Breast epithelium (tissue), 4 donors: ENCODE measurements around the gene THBS2. TPM values are rescaled to one million over a fixed set of nuclear protein-coding genes. Genes with fewer than 3 reads are reported as not detected.

ENCODE experiments used
- DNase-seq, 2 donors: peaks; one replicate each; pipeline ENCODE4 v3.0.0-alpha.2; 2019; ENCODE audit warnings: low spot score in 2 of 2
- H3K27ac ChIP-seq, 2 donors: fragments of 200-600 bp; sonication (generic) in 1 of 2; one replicate each; pipeline ENCODE4 v1.5.1; 2016 to 2019; ENCODE audit warnings: mild to moderate bottlenecking in 1 of 2
- H3K27me3 ChIP-seq, 2 donors: fragments of 200-600 bp; sonication (generic) in 1 of 2; one replicate each; pipeline versions ENCODE4 v1.5.1 to v1.6.0; 2017 to 2019; ENCODE audit warnings: control low read depth in 1 of 2, mild to moderate bottlenecking in 1 of 2
- H3K36me3 ChIP-seq: fragments of 200-600 bp; one replicate; pipeline ENCODE4 v1.5.1; 2019
- H3K4me1 ChIP-seq, 2 donors: fragments of 200-600 bp; sonication (generic); one replicate each; pipeline ENCODE4 v1.5.1; 2016 to 2019; ENCODE audit warnings: control low read depth in 1 of 2
- H3K4me3 ChIP-seq, 3 donors: fragments of 200-600 bp; sonication (generic); 1 replicate in 2 of 3; 2 replicates in 1 of 3; pipeline ENCODE4 v1.5.1; 2016 to 2019; ENCODE audit warnings: mild to moderate bottlenecking in 3 of 3, moderate library complexity in 2 of 3
- H3K9me3 ChIP-seq, 2 donors: fragments of 200-600 bp; sonication (generic) in 1 of 2; one replicate each; pipeline ENCODE4 v1.5.1; 2016 to 2019; ENCODE audit warnings: control low read depth in 1 of 2
- CTCF ChIP-seq, 3 donors: fragments of 450-650 bp; IDR thresholded peaks; one replicate each; pipeline ENCODE4 v1.5.1; 2016 to 2017; ENCODE audit warnings: antibody characterized with exemption in 3 of 3, mild to moderate bottlenecking in 3 of 3, moderate library complexity in 3 of 3
- POLR2A ChIP-seq: fragments of 450-650 bp; IDR thresholded peaks from one replicate; pipeline ENCODE4 v1.6.1; 2016; ENCODE audit warnings: antibody characterized with exemption, mild to moderate bottlenecking, moderate library complexity
- POLR2AphosphoS5 ChIP-seq, 3 donors: sonication (generic); formaldehyde crosslinking; IDR thresholded peaks; one replicate each; pipeline ENCODE4 v1.6.1; 2017; ENCODE audit warnings: antibody characterized with exemption in 3 of 3
- intact Hi-C: fragments of 100-400 bp; cut with DNase I; formaldehyde crosslinking; loops from one replicate; pipeline ENCODE4 v1.15.1; 2023; ENCODE audit warnings: low total_unique reads
- total RNA-seq, 3 donors: library from RNA; depleted of rRNA; stranded (reverse); fragments of >200 nt; gene quantifications; one replicate each; pipeline ENCODE4 v1.1.0, GENCODE V29; 2016

THBS2 gene
- total RNA-seq, 3 donors from 2014 or later, result 31.9 to 145 (median 73.0) TPM

- Histone ChIP-seq H3K36me3 (no peaks in the 10 kb centered on the region), H3K4me3 (no peak overlapping the region), H3K27ac (no peak overlapping the region), H3K9me3 (no peaks in the 10 kb centered on the region), H3K4me1 (no peaks in the 10 kb centered on the region), H3K27me3 (no peaks in the 10 kb centered on the region)
- no peak for DNase-seq
- TF ChIP-seq POLR2AphosphoS5 (IDR thresholded peaks at IDR 0.05), result no peak
- no peak for TF ChIP-seq CTCF (IDR thresholded peaks at IDR 0.05)
- TF ChIP-seq POLR2A, result no peak
- intact Hi-C loops, result no loop called here
Measured at GRCh38 chr6:169188051-169188470, 65.6 kb downstream of the THBS2 start.

GRCh38 chr6:169186496-169187169, 67.0 kb downstream of the THBS2 start:
- Histone ChIP-seq H3K36me3 (no peaks in the 10 kb centered on the region), H3K4me3 (no peak overlapping the region), H3K4me1 (no peaks in the 10 kb centered on the region), H3K27ac (no peak overlapping the region), H3K9me3 (no peaks in the 10 kb centered on the region), H3K27me3 (no peaks in the 10 kb centered on the region)
- TF ChIP-seq POLR2AphosphoS5 (IDR thresholded peaks at IDR 0.05) (no peak), POLR2A (no peak), CTCF (IDR thresholded peaks at IDR 0.05) (no peak)
- intact Hi-C loops, result no loop called here
- DNase-seq, result no peak

GRCh38 chr6:169185692-169186485, 67.8 kb downstream of the THBS2 start:
- TF ChIP-seq POLR2A, result no peak
- TF ChIP-seq POLR2AphosphoS5 (IDR thresholded peaks at IDR 0.05), result no peak
- TF ChIP-seq CTCF (IDR thresholded peaks at IDR 0.05), result no peak
- H3K27me3 ChIP-seq, result no peaks in the 10 kb centered on the region
- H3K36me3 ChIP-seq, result no peaks in the 10 kb centered on the region
- no peak overlapping the region for H3K27ac ChIP-seq
- H3K9me3 ChIP-seq, result no peaks in the 10 kb centered on the region
- H3K4me1 ChIP-seq, result no peaks in the 10 kb centered on the region
- intact Hi-C loops, result no loop called here
- no peak for DNase-seq
- no peak overlapping the region for H3K4me3 ChIP-seq

GRCh38 chr6:169185011-169185521, 68.6 kb downstream of the THBS2 start:
- H3K4me3 ChIP-seq, result no peak overlapping the region
- H3K9me3 ChIP-seq, result no peaks in the 10 kb centered on the region
- H3K27me3 ChIP-seq, result no peaks in the 10 kb centered on the region
- no peak for TF ChIP-seq POLR2AphosphoS5 (IDR thresholded peaks at IDR 0.05)
- no peak for TF ChIP-seq CTCF (IDR thresholded peaks at IDR 0.05)
- no peak for TF ChIP-seq POLR2A
- H3K4me1 ChIP-seq, result no peaks in the 10 kb centered on the region
- intact Hi-C loops, result no loop called here
- no peaks in the 10 kb centered on the region for H3K36me3 ChIP-seq
- no peak for DNase-seq
- H3K27ac ChIP-seq, result no peak overlapping the region

GRCh38 chr6:169184419-169184818, 69.2 kb downstream of the THBS2 start:
- Histone ChIP-seq H3K4me3 (no peak overlapping the region), H3K36me3 (no peaks in the 10 kb centered on the region), H3K9me3 (no peaks in the 10 kb centered on the region), H3K27ac (no peak overlapping the region), H3K4me1 (no peaks in the 10 kb centered on the region), H3K27me3 (no peaks in the 10 kb centered on the region)
- intact Hi-C loops, result no loop called here
- DNase-seq, result no peak
- TF ChIP-seq CTCF (IDR thresholded peaks at IDR 0.05) (no peak), POLR2AphosphoS5 (IDR thresholded peaks at IDR 0.05) (no peak), POLR2A (no peak)
